ENCODE results near the gene EEF1A2. TPM values are rescaled to one million over a fixed set of nuclear protein-coding genes. Genes with fewer than 3 reads are reported as not detected.

Gene EEF1A2
- total and polyA plus RNA-seq, 2 experiments from 2014 or later: 1.3 to 37.1 TPM

GRCh38 chr20:63500151-63500901 is 1.4 kb upstream of the EEF1A2 start:
- H3K9me3 Mint-ChIP-seq: peaks cover 11% of the 10 kb centered on the region; the same call in 1 of the 3 replicates
- Histone ChIP-seq H3K4me1 (ENCODE audit: insufficient read depth) (peaks cover 20% of the 10 kb centered on the region), H3K4me2 (no peak overlapping the region), H3K9me2 (ENCODE audit: insufficient read depth) (no peaks in the 10 kb centered on the region), H3K79me2 (replicated peaks; ENCODE audit: insufficient read depth) (no peaks in the 10 kb centered on the region), H3F3A (replicated peaks; ENCODE audit: low read depth) (no peaks in the 10 kb centered on the region), H3K27me3 (ENCODE audit: insufficient read depth) (peaks cover 36% of the 10 kb centered on the region), H3K36me3 (ENCODE audit: insufficient read depth) (no peaks in the 10 kb centered on the region), H3K4me3 (no peak overlapping the region), H3K27ac (ENCODE audit: low read depth) (no peak overlapping the region), H4K20me1 (replicated peaks; ENCODE audit: insufficient read depth) (no peaks in the 10 kb centered on the region), H2AFZ (no peak overlapping the region)
- H3K36me3 Mint-ChIP-seq (ENCODE audit: low read depth): no peaks in the 10 kb centered on the region; the same call in 2 of the 3 replicates
- H3K27me3 Mint-ChIP-seq (ENCODE audit: insufficient read depth, low read depth, poor library complexity): peaks cover 28% of the 10 kb centered on the region
- ATAC-seq (no peak), DNase-seq (ENCODE audit: low spot score) (no peak)
- TF ChIP-seq NANOG (IDR thresholded peaks at IDR 0.05; ENCODE audit: borderline replicate concordance) (no peak), REST (IDR thresholded peaks at IDR 0.05; ENCODE audit: unreplicated experiment) (no peak), ZNF462 (CRISPR knock-in tag; IDR thresholded peaks at IDR 0.05) (no peak), ZNF114 (CRISPR knock-in tag; IDR thresholded peaks at IDR 0.05) (no peak), CTCF (conservative IDR thresholded peaks at IDR 0.05; ENCODE audit: low read depth in 2 of 2) (no peak), STAT1 (IDR thresholded peaks at IDR 0.05; ENCODE audit: unreplicated experiment) (no peak), EZH2phosphoT487 (IDR thresholded peaks at IDR 0.05; ENCODE audit: unreplicated experiment) (no peak), CREB1 (CRISPR knock-in tag; IDR thresholded peaks at IDR 0.05; ENCODE audit: low read depth) (no peak), ZNF331 (CRISPR knock-in tag; IDR thresholded peaks at IDR 0.05; ENCODE audit: low read depth) (no peak)
- H3K4me3 Mint-ChIP-seq: peak overlapping the region; percentile 57; the same call in 1 of the 3 replicates
- H3K27ac Mint-ChIP-seq: no peak overlapping the region
- H3K4me1 Mint-ChIP-seq: peaks cover 5% of the 10 kb centered on the region; the same call in 2 of the 3 replicates

All from GM23338 (cell line).